Naive thymus-derived CD8-positive, alpha-beta T cell (primary cell): ENCODE data around the gene ACTL7B. TPM values are rescaled to one million over a fixed set of nuclear protein-coding genes. Genes with fewer than 3 reads are reported as not detected.

Experiments
- ATAC-seq, 2 donors: fragments of 150-1000 bp; cut with Tn5 transposase in 1 of 2; sonication (Bioruptor Pico), chemical (Tn5 transposase) in 1 of 2; 1 replicate in 1 of 2; 2 replicates in 1 of 2; pipeline ENCODE4 v1.10.0; 2021; ENCODE audit warnings: mild to moderate bottlenecking in 2 of 2, moderate library complexity in 2 of 2
- POLR2A ChIA-PET: fragments of 350-600 bp; sonication (Branson Sonifier 250); formaldehyde crosslinking; loops from one replicate; lab custom pipeline; 2021; ENCODE audit warnings: antibody characterized with exemption; lab: Charles Lee
- DNase-seq, 10 donors: peaks; one replicate each; pipeline versions ENCODE4 v3.0.0 to v3.0.0-alpha.2; 2020 to 2022
- H3K27ac Mint-ChIP-seq, 10 donors: one replicate each; pipeline ENCODE4 v1.8.0; 2020 to 2022; ENCODE audit warnings: mild to moderate bottlenecking in 10 of 10, mixed read lengths in 10 of 10, moderate library complexity in 4 of 10, inconsistent platforms in 1 of 10
- H3K27me3 Mint-ChIP-seq, 5 donors: one replicate each; pipeline ENCODE4 v1.8.0; 2021 to 2022; ENCODE audit warnings: mixed read lengths in 5 of 5
- H3K36me3 Mint-ChIP-seq, 3 donors: one replicate each; pipeline ENCODE4 v1.8.0; 2020 to 2022; ENCODE audit warnings: mixed read lengths in 3 of 3, mild to moderate bottlenecking in 2 of 3, inconsistent platforms in 1 of 3
- H3K4me1 Mint-ChIP-seq, 4 donors: one replicate each; pipeline ENCODE4 v1.8.0; 2021 to 2022; ENCODE audit warnings: mixed read lengths in 4 of 4
- H3K4me3 Mint-ChIP-seq, 10 donors: one replicate each; pipeline ENCODE4 v1.8.0; 2020 to 2022; ENCODE audit warnings: mild to moderate bottlenecking in 10 of 10, mixed read lengths in 10 of 10, moderate library complexity in 6 of 10, inconsistent platforms in 1 of 10
- H3K9me3 Mint-ChIP-seq, 9 donors: one replicate each; pipeline ENCODE4 v1.8.0; 2020 to 2022; ENCODE audit warnings: mixed read lengths in 9 of 9, mild to moderate bottlenecking in 3 of 9, inconsistent platforms in 1 of 9, moderate library complexity in 1 of 9
- polyA plus RNA-seq, 3 donors: library from polyadenylated mRNA; unstranded; fragments of 300-500 nt; fragmentation: Illumina TruSeq; gene quantifications; one replicate each; pipeline ENCODE4 v1.2.3, GENCODE V29; 2021
- total RNA-seq, 8 experiments: library from RNA in 2 of 8; stranded (reverse) in 2 of 8; gene quantifications; one replicate each; pipeline ENCODE4 v1.2.3 and lab custom pipeline; 2021 to 2026

ACTL7B gene
- total and polyA plus RNA-seq, 5 experiments from 2014 or later: 0.21 TPM; not detected in 4

DNA sequence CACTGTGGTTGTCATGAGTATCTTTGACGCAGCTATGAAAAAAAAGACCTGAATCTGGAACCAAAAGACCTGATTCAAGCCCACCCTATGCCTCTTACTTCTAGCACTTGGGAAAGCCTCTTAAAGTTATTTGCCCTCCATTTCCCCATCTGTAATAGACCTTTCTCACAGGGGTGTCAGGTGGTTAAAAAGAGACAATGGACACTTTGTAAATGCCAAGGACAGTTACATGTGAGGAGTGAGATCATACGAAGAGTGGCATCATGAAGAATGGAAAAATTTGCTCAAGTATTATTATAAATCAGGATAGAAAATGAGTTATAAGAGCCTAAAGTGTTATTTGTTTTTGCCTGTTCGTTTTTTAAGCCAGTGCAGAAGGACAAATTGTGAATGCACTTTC lies 46.5 kb downstream of the ACTL7B start:
- DNase-seq: no peak
- H3K27ac Mint-ChIP-seq: no peak overlapping the region
- ATAC-seq: no peak
- no peaks in the 10 kb centered on the region for H3K36me3 Mint-ChIP-seq
- H3K9me3 Mint-ChIP-seq: peaks cover 0 to 2% (median 0%) of the 10 kb centered on the region in 9 donors
- POLR2A ChIA-PET: no interaction called here
- H3K4me3 Mint-ChIP-seq: no peak overlapping the region
- H3K4me1 Mint-ChIP-seq: no peaks in the 10 kb centered on the region
- peaks cover 11 to 45% (median 14%) of the 10 kb centered on the region in 5 donors for H3K27me3 Mint-ChIP-seq

Other genes with a start within 250 kb of the ACTL7B start
- not detected for gene ACTL7A, start 6.3 kb upstream of the ACTL7B start, total RNA-seq
- gene ACTL7A, start 6.3 kb upstream of the ACTL7B start, polyA plus RNA-seq: not detected
- gene ELP1, start 78.1 kb upstream of the ACTL7B start, total RNA-seq: 10 to 100 TPM; 35.2 to 38.8 TPM
- gene ELP1, start 78.1 kb upstream of the ACTL7B start, polyA plus RNA-seq: 10 to 100 TPM; 12.8 to 19.6 (median 12.9) TPM
- gene ABITRAM, start 78.4 kb upstream of the ACTL7B start, total RNA-seq: 1 to 10 TPM; 9.2 TPM
- gene ABITRAM, start 78.4 kb upstream of the ACTL7B start, polyA plus RNA-seq: 10 to 100 TPM; 13.1 to 14.5 (median 13.9) TPM
- gene CTNNAL1, start 157.5 kb upstream of the ACTL7B start, total RNA-seq: 1 to 10 TPM; 2.3 to 4.4 TPM
- 1 to 10 TPM in 2 of 3 donors, under 1 TPM in 1; 0.15 to 3.7 (median 1.7) TPM for gene CTNNAL1, start 157.5 kb upstream of the ACTL7B start, polyA plus RNA-seq